ENCODE measurements around the gene SLC2A14. TPM values are rescaled to one million over a fixed set of nuclear protein-coding genes. Genes with fewer than 3 reads are reported as not detected.
"Not testable (repeated sequence)": the region's sequence is repeated elsewhere in the genome, so short reads cannot be mapped to it uniquely, and the experiment has no call there.

SLC2A14 gene
- total RNA-seq, 1 donor from 2014 or later = not detected

DNA sequence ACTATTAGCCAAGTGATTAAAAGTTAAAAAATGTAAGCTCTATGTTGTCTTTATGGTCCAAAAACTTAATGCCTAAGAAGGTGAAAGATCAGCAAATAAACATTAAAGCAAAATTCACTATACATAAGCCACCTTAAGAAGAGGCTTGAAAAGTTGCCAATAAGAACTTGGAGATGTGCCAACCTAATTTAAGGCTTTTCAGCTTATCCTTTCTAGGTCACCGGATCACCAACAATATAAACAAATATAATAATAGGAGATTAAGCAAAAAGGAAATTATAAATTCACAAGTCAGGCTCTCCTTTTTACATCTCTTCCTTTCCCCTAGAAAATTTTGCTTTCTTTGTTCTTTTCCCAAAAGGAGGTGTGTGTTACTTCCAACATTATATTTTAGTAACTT, 32.4 kb upstream of the SLC2A14 start:
- no peak for DNase-seq (ENCODE audit: low read depth)
- H3K4me3 ChIP-seq (ENCODE audit: low read depth, low read length) = no peak overlapping the region
- TF ChIP-seq, protein P1, sequence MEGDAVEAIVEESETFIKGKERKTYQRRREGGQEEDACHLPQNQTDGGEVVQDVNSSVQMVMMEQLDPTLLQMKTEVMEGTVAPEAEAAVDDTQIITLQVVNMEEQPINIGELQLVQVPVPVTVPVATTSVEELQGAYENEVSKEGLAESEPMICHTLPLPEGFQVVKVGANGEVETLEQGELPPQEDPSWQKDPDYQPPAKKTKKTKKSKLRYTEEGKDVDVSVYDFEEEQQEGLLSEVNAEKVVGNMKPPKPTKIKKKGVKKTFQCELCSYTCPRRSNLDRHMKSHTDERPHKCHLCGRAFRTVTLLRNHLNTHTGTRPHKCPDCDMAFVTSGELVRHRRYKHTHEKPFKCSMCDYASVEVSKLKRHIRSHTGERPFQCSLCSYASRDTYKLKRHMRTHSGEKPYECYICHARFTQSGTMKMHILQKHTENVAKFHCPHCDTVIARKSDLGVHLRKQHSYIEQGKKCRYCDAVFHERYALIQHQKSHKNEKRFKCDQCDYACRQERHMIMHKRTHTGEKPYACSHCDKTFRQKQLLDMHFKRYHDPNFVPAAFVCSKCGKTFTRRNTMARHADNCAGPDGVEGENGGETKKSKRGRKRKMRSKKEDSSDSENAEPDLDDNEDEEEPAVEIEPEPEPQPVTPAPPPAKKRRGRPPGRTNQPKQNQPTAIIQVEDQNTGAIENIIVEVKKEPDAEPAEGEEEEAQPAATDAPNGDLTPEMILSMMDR (conservative IDR thresholded peaks at IDR 0.05; ENCODE audit: low read depth, low read length) = no peak

DNA sequence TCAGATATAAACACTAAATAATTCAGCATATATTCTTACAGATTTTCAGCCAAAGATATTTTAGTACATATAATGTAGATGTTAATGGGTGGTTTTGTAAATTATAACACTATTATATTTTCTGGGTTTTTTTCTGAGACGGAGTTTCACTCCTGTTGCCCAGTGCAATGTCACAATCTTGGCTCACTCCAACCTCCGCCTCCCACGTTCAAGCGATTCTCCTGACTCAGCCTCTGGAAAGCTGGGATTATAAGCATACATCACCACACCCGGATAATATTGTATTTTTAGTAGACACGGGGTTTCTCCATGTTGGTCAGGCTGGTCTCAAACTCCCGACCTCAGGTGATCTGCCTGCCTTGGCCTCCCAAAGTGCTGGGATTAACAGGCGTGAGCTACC, 29.7 kb upstream of the SLC2A14 start:
- DNase-seq (ENCODE audit: low read depth); H3K4me3 ChIP-seq (ENCODE audit: low read depth, low read length): not testable (repeated sequence)

DNA sequence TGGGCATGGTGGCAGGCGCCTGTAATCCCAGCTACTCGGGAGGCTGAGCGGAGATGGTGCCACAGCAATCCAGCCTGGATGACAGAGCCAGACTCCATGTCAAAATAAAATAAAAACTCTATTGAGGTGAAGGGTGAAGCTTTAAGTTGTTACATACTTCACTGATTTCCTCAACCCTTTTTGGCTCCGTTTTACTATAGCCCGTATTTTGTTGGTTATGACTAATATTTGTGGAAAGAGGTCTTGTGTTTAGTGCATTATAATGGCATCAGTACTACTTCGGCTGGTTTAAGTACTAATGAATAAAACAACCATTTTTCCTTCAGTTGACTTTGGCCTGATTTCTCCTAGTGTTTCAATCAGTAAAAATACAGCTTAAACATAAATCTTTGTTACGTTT, 27.0 kb upstream of the SLC2A14 start:
- TF ChIP-seq, protein P1 (conservative IDR thresholded peaks at IDR 0.05; ENCODE audit: low read depth, low read length) = no peak
- no peak for DNase-seq (ENCODE audit: low read depth)
- no peak overlapping the region for H3K4me3 ChIP-seq (ENCODE audit: low read depth, low read length)

DNA sequence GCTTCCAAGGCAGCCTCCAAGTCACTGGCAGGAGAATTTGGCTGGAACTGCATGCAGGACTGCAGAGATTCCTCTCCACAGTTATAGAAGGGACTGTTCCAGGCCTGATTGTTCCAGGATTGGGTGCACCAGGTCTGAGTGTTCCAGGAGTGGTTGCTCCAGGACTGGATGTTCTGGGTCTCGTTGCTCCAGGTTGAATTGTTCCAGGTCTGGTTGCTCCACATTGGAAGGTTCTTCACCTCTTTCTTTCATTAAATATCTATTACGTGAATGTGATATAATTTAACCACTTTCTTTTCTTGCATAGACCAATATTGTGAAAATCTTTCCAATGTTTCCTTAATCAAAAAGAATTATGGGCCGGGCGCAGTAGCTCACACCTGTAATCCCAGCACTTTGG, 24.0 kb upstream of the SLC2A14 start:
- DNase-seq (ENCODE audit: low read depth); H3K4me3 ChIP-seq (ENCODE audit: low read depth, low read length): not testable (repeated sequence)

DNA sequence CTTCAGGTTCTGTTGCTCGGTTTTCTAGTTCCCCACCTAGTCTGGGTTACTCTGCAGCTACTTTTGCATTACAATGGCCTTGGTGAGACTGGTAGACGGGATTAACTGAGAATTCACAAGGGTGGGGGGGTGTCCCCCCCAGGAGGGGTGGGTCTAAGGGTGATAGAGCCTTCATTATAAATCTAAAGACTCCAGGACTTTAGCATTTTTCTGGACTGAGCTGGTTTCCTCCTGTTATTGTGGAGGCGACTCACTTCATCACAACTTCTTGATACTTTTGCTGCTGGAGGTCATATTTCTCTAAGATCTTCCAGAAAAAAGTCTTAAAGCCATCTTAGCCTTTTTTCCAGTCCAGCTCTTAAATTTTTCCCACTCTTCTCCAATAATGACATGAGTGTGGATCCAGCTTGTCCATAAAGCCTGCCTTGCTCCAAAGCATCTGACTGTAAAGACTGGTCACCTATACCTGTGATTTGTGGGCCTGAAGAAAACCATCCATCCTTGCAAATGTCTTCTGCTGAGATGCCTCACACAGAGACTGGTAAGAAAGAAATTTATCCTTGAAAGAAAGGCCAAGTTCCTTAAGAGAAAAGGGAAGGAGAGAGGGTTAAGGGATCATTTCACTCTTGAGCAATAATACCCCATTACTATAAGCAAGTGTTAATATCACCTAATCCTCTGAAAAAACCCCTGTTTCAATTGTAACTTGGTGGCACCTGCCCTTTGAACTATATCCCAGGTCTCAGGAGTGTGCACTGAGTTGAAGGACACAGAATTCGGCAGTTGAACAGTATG, 19.7 kb upstream of the SLC2A14 start:
- DNase-seq (ENCODE audit: low read depth) = no peak
- TF ChIP-seq, protein P1 (conservative IDR thresholded peaks at IDR 0.05; ENCODE audit: low read depth, low read length) = no peak
- no peak overlapping the region for H3K4me3 ChIP-seq (ENCODE audit: low read depth, low read length)

DNA sequence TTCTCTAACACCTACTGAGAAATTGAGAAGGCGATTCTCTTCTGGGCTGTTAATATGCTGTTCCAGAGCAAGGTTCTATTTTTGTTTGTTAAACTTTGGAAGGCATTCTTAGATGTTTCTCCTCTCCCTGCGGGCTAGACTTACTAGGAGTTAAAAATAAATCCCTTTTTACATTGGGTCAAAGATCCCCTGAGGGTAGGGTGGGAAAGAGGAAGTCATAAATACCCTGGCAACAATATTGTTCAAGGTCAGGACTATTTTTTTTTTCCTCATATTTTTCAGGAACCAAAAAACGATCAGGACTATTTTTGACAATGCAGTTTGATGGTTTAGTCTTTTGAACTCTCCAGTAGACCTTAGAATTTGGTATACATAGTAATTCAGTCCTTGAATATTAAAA, 12.0 kb upstream of the SLC2A14 start:
- TF ChIP-seq, protein P1 (conservative IDR thresholded peaks at IDR 0.05; ENCODE audit: low read depth, low read length) = no peak
- DNase-seq (ENCODE audit: low read depth) = no peak
- no peak overlapping the region for H3K4me3 ChIP-seq (ENCODE audit: low read depth, low read length)

DNA sequence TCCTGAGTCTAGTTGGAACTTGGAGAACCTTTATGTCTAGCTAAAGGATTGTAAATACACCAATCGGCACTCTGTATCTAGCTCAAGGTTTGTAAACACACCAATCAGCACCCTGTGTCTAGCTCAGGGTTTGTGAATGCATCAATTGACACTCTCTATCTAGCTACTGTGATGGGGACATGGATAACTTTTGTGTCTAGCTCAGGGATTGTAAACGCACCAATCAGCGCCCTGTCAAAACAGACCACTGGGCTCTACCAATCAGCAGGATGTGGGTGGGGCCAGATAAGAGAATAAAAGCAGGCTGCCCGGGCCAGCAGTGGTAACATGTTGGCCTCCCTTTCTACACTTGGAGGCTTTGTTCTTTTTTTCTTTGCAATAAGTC, 9.0 kb upstream of the SLC2A14 start:
- not testable (repeated sequence) for H3K4me3 ChIP-seq (ENCODE audit: low read depth, low read length); DNase-seq (ENCODE audit: low read depth)

DNA sequence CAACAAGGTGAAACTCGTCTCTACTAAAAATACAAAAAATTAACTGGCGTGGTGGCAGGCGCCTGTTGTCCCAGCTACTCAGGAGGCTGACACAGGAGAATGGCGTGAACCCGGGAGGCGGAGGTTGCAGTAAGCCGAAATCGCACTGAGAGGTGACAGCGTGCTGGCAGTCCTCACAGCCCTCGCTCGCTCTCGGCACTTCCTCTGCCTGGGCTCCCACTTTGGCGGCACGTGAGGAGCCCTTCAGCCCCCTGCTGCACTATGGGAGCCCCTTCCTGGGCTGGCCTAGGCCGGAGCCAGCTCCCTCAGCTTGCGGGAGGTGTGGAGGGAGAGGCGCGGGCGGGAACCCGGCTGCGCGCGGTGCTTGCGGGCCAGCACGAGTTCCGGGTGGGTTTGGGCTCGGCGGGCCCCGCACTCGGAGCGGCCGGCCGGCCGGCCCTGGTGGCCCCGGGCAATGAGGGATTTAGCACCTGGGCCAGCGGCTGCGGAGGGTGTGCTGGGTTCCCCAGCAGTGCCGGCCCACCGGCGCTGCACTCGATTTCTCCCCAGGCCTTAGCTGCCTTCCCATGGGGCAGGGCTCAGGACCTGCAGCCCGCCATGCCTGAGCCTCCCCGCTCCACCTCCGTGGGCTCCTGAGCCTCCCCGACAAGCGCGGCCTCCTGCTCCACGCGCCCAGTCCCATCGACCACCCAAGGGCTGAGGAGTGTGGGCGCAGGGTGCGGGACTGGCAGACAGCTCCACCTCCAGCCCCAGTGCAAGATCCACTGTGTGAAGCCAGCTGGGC, 8.4 kb upstream of the SLC2A14 start:
- H3K4me3 ChIP-seq (ENCODE audit: low read depth, low read length); DNase-seq (ENCODE audit: low read depth): not testable (repeated sequence)

DNA sequence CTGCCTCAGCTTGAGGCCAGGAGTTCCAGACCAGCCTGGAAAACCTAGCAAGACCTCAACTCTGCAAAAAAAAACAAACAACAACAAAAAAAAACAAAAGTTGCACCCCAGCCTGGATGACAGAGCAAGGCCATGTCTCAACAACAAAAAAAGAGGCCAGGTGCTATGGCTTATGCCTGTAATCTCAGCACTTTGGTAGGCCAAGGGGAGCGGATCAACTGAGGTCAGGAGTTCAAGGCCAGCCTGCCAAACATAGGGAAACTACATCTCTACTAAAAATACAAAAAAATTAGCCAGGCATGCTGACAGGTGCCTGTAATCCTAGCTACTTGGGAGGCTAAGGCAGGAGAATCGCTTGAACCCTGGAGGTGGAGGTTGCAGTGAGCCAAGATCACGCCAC, 6.5 kb upstream of the SLC2A14 start:
- TF ChIP-seq, protein P1 (conservative IDR thresholded peaks at IDR 0.05; ENCODE audit: low read depth, low read length) = no peak
- no peak for DNase-seq (ENCODE audit: low read depth)
- no peak overlapping the region for H3K4me3 ChIP-seq (ENCODE audit: low read depth, low read length)

Data from epithelial cell of proximal tubule (primary cell).